GM19438 (cell line): ENCODE measurements around the gene FGF2.
"Not testable (repeated sequence)": the region's sequence is repeated elsewhere in the genome, so short reads cannot be mapped to it uniquely, and the experiment has no call there.

Experiments
- ATAC-seq: cut with Tn5 transposase; IDR thresholded peaks from one replicate; pipeline ENCODE4 v1.9.1; 2021; ENCODE audit warnings: low read depth; ENCODE audit not compliant: unreplicated experiment

Gene FGF2

DNA sequence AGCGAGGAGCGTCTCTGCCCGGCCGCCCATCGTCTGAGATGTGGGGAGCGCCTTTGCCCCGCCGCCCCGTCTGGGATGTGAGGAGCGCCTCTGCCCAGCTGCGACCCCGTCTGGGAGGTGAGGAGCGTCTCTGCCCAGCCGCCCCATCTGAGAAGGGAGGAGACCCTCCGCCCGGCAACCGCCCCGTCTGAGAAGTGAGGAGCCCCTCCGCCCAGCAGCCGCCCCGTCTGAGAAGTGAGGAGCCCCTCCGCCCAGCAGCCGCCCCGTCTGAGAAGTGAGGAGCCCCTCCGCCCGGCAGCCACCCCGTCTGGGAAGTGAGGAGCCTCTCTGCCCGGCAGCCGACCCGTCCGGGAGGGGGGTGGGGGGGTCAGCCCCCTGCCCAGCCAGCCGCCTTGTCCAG is 14.8 kb upstream of the FGF2 start:
- ATAC-seq = not testable (repeated sequence)

DNA sequence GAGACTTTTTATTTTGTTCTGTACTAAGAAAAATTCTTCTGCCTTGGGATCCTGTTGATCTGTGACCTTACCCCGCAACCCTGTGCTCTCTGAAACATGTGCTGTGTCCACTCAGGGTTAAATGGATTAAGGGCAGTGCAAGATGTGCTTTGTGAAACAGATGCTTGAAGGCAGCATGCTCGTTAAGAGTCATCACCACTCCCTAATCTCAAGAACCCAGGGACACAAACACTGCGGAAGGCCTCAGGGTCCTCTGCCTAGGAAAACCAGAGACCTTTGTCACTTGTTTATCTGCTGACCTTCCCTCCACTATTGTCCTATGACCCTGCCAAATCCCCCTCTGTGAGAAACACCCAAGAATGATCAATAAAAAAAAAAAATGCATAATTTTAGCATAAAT is 13.8 kb upstream of the FGF2 start:
- not testable (repeated sequence) for ATAC-seq

DNA sequence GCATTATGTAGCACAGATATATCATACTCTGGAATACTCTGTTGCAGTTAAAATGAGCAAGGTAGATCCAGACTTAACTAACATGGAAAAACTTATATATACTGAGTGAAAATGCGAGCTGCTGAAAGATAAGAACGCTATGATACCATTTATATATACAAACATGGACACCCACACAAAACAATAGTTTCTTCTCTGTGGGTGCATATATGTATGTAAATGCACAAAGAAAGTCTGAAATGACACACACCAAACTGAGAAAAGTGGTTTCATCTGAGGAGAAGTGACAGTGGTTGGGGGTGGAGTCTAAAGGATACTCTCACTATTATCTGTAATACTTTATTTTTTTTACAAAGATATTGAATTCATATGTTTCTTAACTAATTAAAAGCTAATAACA is 12.2 kb upstream of the FGF2 start:
- peak; percentile 96 for ATAC-seq

DNA sequence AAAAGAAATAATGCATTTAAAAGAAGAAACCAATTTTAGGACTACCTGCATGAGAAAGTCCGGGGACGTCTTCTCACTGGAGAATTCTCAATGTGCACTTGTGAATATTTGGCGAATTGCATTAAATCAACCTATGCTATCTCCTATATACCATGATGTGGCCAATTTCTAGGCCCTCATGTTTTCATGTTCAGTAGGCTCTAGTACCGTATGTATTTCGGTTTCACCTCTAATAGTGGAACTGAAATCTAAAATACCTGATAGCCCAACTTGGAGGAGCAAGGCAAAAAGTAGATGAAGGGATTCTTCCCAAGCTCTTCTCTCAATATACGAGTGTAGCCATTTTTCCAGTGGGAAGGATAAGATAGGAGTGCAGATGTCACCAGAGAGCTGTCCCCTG is 11.4 kb upstream of the FGF2 start:
- peak; percentile 67 for ATAC-seq

DNA sequence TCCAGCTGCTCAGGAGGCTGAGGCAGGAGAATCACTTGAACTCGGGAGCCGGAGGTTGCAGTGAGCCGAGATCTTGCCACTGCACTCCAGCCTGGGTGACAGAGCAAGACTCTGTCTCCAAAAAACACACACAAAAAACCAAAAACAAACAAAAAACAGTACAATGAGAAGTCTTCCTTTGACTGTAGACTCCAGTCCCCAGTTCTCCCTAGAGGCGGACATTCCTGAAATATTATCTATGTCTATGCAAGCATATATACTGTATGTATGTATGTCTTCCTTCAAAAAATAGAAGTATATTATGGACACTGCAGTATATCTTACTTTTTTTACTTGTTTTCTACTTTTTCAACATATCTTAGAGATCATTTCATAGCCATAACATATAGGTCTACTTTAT is 10.2 kb upstream of the FGF2 start:
- no peak for ATAC-seq

DNA sequence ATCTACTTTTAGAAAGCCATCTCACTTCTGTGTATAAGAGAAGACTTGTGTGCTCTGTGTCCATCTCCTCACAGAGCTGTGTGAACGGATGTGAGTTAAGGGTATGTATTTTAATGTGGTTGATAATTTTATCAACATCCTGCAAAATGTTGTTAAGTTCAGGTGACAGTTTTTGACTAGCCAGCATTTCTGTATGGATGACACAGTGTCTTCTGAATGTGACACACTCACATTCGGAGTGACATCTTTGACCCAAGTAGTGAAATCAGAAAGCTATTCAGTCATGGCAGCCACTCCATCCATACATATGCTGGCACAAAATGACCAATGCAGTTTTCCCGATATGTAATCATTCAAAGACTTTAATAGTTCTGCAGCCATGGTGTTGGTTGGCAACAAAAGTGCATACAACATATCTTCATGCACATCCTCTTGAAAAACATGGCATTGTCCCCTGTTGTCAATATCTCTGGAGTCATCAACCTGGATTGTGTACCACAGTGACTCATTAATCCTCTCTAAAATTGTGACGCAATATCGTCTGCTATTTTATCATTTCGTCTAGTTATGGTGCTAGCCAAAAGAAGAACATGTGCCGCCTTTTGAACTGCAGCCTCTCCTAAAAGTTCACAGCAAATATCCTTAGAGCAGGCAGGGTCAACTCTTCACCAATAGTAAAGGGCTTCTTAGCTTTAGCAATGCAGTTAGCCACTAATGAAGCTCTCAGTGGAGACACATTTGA is 6.8 kb upstream of the FGF2 start:
- no peak for ATAC-seq

DNA sequence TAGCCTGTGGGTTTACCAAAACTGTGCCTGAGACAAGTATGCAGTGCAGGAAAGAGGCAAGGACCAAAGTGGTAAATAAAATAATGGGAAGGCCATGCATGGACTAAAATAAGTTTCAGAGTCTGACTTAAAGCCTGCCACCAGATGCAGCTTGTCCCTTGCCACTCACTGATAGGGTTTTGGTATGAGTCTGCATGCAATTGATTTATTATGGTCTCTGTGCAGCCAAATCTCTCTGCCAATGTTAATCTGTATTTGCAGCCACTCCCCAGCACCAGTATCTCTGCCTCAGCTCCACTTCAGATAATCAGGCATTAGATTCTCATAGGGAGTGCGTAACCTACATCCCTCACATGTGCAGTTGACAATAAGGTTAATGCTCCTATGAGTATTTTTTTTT is 5.5 kb upstream of the FGF2 start:
- ATAC-seq = no peak

DNA sequence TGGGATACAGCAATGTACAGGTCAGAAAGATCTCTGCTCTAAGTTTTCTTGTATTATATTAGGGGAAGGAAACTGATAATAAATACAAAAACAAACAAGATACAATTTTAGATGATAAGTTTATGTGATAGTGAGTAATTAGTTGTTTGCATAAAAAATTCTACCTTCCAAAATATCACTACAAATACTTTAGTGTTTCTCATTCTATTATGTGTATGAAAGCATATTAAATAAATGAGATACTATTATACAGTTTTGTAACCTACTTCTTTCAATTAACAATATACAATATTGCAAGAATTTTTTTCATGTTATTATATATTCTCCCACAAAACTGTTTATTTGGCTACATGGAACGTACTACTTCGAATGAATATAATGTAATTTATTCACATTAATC is 4.2 kb upstream of the FGF2 start:
- ATAC-seq = no peak

DNA sequence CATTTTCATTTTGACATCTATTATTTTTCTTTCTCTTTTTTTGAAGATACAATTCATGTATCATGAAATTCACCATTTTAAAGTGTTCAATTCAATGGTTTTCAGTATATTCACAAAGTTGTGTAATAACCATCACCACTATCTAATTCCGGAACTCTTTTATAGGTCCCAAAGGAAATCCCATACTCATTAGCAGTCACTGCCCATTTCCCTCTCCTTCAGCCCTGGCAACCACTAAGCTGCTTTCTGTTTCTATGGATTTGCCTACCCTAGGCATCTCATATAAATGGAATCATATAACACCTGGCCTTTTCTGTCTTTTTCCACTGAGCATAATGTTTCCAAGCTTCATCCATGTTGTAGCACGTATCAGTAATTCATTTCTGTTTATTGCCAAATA is 3.2 kb upstream of the FGF2 start:
- ATAC-seq = no peak

DNA sequence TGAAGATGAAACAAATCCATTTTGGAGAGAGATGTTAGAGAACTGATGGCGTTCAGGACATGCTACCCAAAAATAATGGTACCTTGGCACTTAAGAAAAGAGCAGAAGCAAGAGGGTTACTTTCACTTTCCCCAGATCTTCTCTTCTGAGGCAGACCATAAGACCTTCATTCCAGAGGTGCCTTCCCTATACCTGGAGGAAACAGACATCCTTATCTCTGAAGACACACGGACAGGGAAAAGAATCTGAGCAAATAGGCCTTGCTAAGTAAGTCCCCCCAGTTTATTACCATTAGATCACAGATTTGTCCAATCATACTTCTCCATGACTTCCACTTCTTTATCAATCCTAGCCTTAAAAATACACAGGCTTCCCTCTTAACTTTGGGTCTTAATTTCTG is 2.0 kb upstream of the FGF2 start:
- ATAC-seq = no peak

DNA sequence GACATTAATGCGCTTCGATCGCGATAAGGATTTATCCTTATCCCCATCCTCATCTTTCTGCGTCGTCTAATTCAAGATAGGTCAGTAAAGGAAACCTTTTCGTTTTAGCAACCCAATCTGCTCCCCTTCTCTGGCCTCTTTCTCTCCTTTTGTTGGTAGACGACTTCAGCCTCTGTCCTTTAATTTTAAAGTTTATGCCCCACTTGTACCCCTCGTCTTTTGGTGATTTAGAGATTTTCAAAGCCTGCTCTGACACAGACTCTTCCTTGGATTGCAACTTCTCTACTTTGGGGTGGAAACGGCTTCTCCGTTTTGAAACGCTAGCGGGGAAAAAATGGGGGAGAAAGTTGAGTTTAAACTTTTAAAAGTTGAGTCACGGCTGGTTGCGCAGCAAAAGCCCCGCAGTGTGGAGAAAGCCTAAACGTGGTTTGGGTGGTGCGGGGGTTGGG is 528 bp upstream of the FGF2 start:
- ATAC-seq = no peak

DNA sequence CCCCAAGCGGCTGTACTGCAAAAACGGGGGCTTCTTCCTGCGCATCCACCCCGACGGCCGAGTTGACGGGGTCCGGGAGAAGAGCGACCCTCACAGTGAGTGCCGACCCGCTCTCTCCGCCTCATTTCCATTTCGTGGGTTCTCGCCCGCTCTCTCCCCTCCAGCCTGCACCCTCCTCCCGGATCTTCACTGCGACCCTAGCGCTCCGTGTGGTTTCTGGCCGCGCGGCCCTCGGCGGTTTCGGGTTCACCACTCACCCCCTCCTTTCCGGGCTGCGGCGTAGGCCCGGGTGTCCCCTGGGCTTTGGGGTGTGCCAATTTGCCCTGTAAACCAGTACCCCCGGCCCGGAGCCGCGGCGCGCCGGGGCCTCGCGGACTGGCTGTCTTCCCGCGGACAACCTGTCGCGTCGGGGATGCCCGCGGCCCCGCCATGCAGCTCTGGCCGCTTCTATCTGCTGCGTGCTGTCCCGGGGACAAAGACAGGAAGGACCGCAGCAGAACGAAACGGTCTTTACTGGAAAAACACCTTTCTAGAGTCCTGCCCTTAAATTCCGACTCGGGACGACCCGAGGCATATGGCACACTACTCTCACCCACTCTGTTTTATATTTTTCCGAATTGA is 737 bp downstream of the FGF2 start:
- ATAC-seq = peak; percentile 55

DNA sequence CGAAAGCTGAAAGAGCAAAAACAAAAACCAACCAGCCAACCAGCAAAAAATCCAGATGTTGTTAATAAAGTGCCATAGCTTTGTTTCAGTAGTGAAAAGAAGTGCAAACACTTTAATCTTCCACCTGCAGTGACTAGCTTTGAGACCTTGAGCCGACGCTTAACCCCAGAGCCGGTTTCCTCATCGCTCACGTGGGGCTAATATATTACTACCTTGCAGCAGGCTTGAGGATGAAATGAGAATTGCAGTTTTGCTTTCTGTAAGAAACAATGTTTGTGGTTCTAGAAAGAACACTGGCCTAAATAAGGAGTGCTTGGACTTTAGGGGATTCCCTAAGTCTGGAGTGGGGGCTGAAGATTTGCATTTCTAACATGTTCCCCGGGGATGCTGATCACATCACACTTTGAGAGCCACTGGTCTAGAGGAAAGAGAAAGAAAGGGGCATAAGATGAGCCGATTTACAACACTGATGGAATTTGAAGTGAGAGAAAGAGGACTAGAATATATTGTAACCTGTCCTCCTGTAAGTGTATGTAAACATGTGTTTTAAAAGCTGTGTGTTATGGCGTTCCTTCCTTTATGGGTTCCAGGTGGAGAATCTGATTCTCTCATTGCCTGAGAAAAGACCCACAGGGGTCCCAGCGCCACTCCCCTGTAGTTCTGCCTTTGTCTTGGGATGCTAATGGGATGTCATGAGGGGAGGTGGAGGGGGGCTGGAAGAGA is 1.4 kb downstream of the FGF2 start:
- peak; percentile 85 for ATAC-seq

DNA sequence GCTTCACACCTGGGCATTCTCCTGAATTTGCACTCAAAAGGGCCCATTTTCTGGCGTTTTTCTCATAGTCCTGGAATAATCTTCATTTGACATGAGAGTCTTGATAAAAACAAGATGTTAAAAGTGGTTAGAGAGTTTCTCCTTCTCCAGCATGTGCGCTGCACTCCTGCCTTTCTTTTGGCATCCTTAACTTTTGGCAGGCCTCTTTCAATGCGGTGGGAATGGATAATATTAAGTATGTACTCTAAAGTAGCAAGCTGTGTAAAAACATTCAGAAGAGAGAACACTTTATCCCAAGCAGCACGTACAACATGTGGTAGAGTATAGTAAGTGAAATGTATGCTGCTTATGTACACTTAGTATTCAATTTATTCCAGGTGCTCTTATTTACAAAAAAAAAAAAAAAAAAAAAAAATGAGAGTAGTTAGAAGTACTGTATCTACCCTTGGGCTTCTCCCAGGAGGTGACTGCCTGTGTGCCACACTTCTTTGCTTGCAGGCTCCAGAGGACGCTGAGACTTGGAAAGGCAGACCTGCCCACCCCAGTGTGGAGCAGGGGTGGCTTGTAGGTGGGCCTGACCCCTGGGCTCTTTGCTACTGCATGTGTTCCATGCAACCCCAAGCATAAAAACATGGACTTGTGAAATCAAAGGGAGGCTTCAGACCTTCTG is 3.9 kb downstream of the FGF2 start:
- ATAC-seq = no peak

DNA sequence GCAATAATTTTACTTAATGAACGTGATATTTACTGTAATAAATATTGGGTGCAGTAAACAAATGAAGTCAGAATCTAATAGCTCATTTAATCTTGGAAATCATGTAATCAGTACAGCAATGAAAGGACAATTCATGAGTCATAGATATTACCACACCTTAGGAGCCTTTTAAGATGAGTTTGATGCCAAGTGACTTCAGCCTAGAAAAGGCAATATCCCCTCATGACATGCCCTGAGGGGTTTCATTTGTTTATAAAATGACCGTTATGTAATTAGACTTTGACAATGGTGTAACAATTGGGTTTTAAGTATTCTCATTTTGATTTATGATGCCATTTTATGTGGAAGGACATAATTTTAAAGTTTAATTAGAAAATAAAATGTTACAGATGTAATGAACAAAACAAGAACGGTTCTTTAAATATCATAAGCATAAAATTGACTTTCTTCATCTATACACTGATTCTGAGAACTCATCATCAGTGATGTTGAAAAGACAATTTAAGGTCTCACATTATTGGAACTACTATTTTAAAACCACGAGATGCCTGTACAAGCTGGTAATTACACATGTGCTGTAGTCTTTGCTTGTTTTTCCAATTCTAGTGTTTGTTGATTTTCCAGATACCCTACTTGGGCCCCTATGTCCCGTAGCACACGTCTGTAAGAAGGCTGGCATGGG is 5.0 kb downstream of the FGF2 start:
- ATAC-seq = no peak

DNA sequence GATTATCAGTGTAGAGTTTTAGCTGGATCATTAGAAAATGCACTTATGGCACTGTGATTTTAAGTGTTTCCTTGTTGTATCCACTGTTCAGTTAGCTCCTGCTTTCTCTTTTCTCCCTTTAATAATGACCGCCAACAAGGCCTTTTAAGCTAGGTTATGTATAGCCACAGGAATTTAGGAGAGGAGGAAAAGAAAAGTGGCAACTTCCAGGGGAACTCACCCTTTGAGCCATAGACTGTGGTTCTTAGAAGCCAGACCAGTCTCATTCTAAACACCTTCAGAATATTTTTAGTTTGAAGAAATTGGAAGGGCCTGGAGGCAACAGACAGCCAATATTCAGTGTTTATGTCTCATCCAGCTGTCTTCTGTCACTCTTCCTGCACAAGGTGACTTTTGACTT is 6.1 kb downstream of the FGF2 start:
- no peak for ATAC-seq

DNA sequence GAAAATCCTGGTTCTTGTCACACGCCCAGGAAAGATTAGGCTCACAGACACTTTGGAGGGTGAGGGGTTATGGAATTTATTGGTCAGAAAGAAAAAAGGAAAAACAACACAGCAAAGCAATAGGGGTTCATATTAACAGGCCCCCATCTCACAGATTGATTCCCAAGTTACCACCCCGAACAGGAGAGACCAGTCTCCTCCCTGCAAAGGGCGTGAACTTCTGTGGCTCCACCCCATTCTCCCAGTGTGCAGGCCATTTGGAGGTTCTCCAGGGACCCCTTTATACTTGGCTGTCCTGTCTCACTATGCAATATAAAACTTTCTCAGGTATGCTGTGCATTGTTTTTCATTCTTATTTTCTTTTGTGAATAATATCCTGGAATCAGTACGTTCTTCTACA is 7.4 kb downstream of the FGF2 start:
- ATAC-seq = no peak

DNA sequence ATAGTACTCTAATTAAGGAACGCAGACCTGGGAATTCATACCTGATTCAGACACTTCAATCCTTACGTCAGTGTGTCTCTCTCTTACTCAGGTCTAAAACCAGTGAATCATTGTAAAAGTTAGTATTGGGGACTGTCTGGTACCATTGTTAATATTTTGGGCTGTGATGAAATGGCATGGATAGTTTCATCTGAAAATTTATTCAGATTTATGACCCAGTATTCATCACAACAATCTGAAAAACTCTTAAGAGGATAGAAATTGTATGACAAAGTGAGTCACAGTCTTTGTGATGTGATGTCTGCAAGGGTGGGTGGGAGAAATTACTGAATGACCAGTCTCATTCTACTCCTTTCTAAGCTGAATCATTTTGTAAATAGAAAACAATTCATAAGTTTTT is 10.3 kb downstream of the FGF2 start:
- ATAC-seq = no peak

DNA sequence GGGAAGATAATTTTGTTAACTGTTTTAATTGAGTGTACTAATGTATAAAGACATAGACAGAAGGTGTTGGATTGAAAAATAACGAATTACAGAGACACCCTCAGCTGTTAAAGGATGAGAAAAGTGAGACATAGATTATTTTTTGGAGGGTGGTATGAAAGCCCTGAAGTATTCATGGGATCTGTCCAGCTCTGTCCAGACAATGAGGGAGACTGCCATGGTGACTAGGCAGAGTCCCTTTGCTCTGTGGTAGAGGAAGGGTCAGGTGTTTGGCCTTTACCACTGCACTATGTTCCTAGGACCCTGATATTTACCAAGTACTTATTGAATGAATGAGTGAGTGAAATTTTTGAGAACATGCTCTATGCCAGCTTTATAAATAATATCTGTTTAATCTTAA is 11.4 kb downstream of the FGF2 start:
- no peak for ATAC-seq

DNA sequence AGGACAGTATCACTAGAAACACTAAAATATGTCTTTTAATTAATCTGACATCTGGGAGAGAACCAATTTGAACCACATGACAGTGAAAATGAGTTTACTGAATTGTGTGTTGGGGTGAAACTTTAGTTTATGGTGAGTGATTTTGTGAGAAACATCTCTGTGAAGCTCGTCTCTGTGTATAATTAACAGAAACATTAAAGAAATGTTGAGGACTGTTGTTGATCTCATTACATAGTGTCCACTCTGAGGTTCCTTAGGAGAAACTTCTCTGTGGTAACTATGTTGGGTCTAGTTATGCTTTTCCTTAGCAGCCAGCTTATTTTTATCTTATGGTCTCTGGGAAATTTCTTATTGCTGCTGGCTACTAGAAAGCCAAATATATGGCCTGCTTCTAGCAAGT is 15.8 kb downstream of the FGF2 start:
- no peak for ATAC-seq
